OCI-M2 (cell line): ENCODE data around the gene PRELP.
"Not testable (repeated sequence)": the region's sequence is repeated elsewhere in the genome, so short reads cannot be mapped to it uniquely, and the experiment has no call there.

Experiments used
- DNase-seq: peaks from one replicate; lab custom pipeline; 2025; ENCODE audit not compliant: unreplicated experiment; lab: John Stamatoyannopoulos, UW

The PRELP gene

GRCh38 chr1:203505526-203506204 lies 30.1 kb downstream of the PRELP start:
- no peak for DNase-seq

DNA sequence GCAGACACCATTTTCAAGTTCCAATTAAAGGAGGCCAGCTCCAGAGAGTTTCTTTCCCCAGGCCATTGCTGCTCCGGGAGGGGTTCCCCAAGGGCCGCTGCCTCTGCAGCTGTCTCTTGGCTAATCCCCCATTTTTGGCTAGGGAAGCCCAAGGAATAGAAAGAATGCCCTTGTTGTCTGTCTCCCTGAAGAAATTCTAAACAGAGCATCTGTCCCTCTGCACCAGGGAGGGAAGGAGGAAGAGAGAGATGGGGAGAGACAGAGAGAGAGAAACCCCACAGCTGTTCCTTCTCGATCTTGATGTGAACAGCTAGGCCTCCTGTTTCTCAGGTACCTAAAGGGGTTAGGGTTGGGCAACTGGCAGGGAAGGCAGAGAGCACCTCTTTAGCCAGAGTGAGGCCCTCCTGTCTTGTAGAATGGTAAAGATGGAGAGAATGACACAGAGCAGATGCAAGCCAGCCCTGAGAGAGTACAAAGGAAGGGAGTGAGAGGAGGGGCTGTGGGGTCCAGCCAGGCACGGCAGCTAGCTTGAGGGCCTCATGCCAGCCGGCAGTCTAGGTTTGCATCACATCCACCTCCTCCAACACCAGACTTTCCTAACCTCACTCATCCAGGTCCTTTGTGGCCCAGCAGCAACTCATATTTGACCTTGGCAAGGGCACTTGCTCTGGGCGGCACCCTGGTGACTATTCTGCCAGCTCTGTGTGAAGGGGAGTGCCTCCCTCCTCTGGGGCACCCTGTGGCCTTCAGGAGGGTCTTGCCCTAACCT lies 31.4 kb downstream of the PRELP start:
- no peak for DNase-seq

- DNase-seq, result no peak
Measured at GRCh38 chr1:203507759-203508158, 32.2 kb downstream of the PRELP start.

GRCh38 chr1:203508463-203509073 lies 33.0 kb downstream of the PRELP start:
- no peak for DNase-seq

GRCh38 chr1:203509135-203509534 lies 33.5 kb downstream of the PRELP start:
- no peak for DNase-seq

DNA sequence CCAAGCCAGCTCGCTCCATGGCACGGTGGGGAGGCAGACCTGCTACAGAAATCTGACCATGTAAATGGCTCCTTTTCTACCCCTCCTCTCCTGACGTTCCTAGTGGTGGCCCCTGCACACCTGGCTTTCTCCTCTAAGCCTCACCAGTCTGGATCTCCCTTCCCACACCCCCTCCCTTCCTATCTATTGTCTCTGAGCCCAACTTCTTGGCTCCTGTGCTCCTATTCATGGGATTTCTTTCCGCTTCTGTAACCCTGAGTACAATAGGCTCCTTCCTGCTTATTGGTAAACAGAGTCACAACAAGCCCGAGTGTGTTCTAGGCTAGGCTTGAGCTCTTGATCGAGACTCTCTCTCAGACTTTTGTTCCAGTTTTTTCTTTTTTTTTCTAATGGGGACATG lies 35.9 kb downstream of the PRELP start:
- DNase-seq, result no peak

GRCh38 chr1:203511930-203512329 lies 36.3 kb downstream of the PRELP start:
- DNase-seq, result no peak

- DNase-seq, result no peak
Measured at GRCh38 chr1:203512517-203512847, 36.9 kb downstream of the PRELP start.

- no peak for DNase-seq
Measured at GRCh38 chr1:203512848-203513584, 37.4 kb downstream of the PRELP start.

- DNase-seq, result no peak
Measured at GRCh38 chr1:203513585-203514031, 38.0 kb downstream of the PRELP start.

DNA sequence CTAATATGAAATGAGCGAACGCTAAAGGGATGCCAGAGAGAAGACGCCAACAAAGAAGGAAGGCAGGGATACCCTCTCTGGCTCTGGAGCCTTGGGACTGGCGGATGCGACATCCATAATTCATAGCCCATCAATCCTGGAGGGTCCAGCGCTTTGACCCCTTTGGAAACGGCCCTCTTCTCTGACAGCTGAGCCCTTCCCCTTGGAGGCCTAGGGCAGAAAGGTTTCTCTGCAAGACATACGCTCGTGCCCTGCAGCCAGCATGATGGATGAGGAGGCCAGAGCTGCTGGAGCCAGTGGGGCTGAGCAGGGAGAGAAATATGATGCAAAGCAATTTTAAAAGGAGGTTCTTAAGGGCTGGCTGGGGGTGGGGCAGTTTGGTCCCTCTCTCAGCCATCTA lies 40.6 kb downstream of the PRELP start:
- no peak for DNase-seq

- no peak for DNase-seq
Measured at GRCh38 chr1:203516906-203517305, 41.3 kb downstream of the PRELP start.

DNA sequence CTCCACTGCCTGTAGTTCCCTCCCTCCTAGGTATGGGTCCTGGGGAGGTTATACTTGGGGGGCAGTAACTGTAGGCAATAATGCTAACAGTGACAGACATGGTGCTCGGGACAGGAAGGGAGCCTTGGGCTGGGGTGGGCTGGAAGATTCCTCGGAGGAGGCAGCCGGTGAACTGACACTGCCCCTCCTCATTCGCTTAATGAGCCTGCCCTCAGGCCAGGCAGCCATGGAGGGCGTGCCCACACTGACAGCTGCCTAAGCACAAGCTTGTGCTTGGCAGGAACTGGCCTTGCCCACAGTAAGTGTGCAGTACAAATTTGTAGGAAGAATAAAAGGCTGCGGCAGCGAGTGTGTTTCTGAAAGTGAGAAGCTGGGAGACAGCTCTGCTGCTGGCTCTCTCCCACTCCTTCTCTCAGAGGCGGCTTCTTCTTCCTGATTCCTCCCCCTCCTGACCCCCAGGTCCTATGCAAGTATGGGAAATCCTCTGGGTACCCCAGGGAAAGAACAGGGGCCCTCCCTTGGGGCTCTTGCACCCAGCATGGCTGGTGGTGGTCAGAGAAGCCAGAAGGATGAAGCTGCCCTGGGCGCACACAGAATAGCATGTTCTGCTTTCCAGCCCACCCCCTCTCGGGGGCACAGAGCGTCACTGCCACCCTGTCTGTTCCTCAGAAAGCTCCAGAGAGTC lies 42.0 kb downstream of the PRELP start:
- DNase-seq, result no peak

DNA sequence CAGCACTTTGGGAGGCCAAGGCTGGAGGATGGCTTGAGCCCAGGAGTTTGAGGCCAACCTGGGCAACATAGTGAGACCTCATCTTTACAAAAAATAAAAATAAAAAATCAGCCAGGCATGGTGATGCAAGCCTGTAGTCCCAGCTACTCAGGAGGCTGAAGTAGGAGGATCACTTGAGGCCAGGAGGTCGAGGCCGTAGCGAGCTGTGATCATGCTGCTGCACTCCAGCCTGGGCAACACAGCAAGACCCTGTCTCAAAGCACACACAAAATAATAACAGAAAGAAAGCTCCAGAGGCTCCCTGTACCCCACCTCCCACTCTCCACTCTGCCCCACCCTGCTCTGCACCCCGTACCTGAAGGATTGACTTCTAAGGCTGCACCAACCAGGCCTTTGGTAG lies 42.5 kb downstream of the PRELP start:
- not testable (repeated sequence) for DNase-seq

- no peak for DNase-seq
Measured at GRCh38 chr1:203518541-203518940, 42.9 kb downstream of the PRELP start.

DNA sequence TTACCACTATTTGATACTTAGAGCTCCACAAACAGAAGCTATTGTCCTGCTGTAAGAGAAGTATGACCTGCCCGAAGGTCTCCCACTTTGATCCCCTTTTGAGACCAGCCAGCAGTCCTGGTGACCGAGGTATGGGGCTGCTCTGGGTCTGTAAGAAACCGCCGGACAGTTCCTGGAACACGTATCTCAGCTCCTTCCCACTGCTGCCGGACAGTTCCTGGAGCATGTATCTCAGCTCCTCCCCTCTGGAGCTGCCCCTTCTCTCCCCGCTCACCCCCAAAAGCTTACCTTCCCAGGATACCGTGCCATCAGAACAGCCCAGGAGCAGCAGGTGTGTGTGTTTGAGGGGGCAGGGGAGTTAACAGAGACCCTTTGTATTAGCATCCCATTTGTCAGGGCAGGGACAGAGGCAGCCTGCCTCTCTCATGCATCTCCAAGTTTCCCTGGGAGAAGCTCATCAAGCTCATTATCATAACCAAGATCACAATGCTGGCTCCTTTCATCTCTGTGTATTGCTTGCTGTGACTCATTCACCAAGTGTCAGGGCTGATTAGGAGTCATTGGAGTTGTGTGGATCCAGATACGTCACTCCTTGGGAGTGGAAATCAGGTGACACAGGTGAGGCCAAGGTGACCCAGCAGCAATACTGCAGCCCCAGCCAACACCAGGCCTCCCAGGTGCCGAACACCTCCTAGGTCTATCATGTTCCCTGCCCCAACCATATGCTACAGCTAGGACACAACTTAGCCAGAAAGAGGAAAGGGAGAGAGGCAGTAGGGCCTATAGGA lies 43.6 kb downstream of the PRELP start:
- DNase-seq, result no peak

DNA sequence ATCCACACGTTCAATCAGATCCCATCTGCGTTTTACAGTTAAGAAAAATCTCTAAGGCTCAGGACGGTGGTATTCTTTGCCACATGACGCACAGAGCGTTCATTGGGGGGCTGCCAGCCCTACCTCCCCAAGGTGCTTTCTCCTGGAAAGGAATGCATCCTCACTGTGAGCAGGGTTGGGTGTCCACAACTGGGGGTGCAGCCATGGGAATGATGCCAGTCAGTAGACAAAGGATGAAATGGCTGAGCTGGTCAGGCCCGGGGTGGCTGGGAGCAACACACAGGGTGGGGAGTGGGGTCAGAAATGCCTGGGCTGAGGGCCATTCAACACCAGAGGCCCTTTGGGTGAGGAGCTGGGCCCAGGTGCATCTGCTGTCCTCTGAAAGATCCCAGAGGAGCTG lies 44.3 kb downstream of the PRELP start:
- DNase-seq, result no peak

- no peak for DNase-seq
Measured at GRCh38 chr1:203520315-203520714, 44.7 kb downstream of the PRELP start.

DNA sequence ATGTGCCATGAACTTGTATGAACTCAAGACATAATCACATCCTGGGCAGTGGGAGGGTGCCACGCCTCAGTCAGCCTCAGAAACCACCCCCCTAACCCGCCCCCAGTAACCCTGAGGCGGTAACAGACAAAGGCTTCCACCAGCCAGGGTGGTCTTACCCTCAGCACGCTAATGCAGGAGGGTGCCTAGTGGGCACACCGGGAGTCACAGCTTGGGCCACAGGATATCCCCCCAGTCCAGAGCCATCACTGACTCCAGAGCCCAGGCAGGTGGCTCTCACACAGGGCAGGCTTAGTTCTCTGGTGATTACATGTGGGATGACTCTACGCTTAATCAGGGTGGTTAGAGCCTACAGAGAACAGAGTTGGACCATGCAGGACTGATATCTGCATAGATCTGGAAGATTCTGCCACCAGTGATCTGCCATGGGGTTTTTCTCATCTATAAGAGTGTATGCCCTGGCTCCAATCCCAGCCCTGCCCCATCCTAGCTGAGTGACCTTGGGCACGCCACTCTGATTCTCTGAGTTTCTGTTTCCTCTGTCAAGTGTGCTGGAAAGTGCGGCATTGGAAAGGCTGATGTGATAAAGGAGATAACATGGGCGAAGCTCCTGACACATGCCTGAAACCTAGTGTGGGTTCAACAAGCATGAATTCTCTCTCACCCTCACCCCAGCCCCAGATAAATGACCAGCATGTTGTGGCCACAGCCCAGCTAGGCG lies 45.6 kb downstream of the PRELP start:
- no peak for DNase-seq

- no peak for DNase-seq
Measured at GRCh38 chr1:203521812-203522211, 46.2 kb downstream of the PRELP start.
